HepG2 (cell line): ENCODE results near the gene GPR176. TPM values are rescaled to one million over a fixed set of nuclear protein-coding genes. Genes with fewer than 3 reads are reported as not detected.

ENCODE experiments used
- ATAC-seq: fragments of 200-7000 bp; cut with Tn5 transposase; 3 replicates; pipeline ENCODE4 v1.9.1; 2020; ENCODE audit warnings: mild to moderate bottlenecking, moderate library complexity
- BruUV-seq: library from RNA; stranded (reverse); fragments of 400-500 nt; replicated peaks from 2 replicates; lab custom pipeline; 2021; lab: Mats Ljungman, UMichigan
- CTCF ChIA-PET: fragments of 300-600 bp; formaldehyde crosslinking; extraction: SDS; loops from one replicate; lab custom pipeline; 2021; ENCODE audit warnings: low total read pairs, inconsistent platforms, low intra/inter-chr PET ratio; lab: Yijun Ruan, JAX
- POLR2A ChIA-PET: fragments of 350-600 bp; sonication (Branson Sonifier 250); formaldehyde crosslinking; loops from one replicate; lab custom pipeline; 2020; ENCODE audit warnings: antibody characterized with exemption, inconsistent platforms; lab: Yijun Ruan, JAX
- DNase-seq: peaks from one replicate; pipeline ENCODE4 v3.0.0-alpha.2; 2015; ENCODE audit warnings: low spot score
- FAIRE-seq: peaks from 3 replicates; lab custom pipeline; 2011; peaks lifted over from hg19 to GRCh38; lab: Jason Lieb, UNC
- H2AFZ ChIP-seq: one replicate; pipeline ENCODE4 v1.6.1; 2011; ENCODE audit warnings: low read length, inconsistent platforms
- H3K27ac ChIP-seq: fragments of 300-600 bp; 3 replicates; pipeline ENCODE4 v1.8.0; 2011; ENCODE audit warnings: mixed run types, mild to moderate bottlenecking, mixed read lengths, low read length, inconsistent platforms; ENCODE audit not compliant: insufficient read depth; ENCODE audit errors: extremely low read length
- H3K27me3 ChIP-seq, 2 experiments: fragments of 200-600 bp in 1 of 2; 2 replicates in 1 of 2; 3 replicates in 1 of 2; pipeline versions ENCODE4 v1.6.0 to v1.8.0; 2011; ENCODE audit warnings: low read length in 2 of 2, mild to moderate bottlenecking in 2 of 2, moderate library complexity in 2 of 2, inconsistent platforms in 1 of 2; ENCODE audit not compliant: insufficient read depth in 2 of 2, control insufficient read depth in 1 of 2
- H3K36me3 ChIP-seq, 2 experiments: fragments of 200-600 bp in 1 of 2; replicated peaks in 1 of 2; 2 replicates in 1 of 2; 3 replicates in 1 of 2; pipeline versions ENCODE4 v1.5.1 to v1.8.0; 2011; ENCODE audit warnings: low read length in 2 of 2, inconsistent platforms in 1 of 2; ENCODE audit not compliant: insufficient read depth in 2 of 2, control insufficient read depth in 1 of 2
- H3K4me1 ChIP-seq: 2 replicates; pipeline ENCODE4 v1.5.1; 2012; ENCODE audit warnings: low read length, inconsistent platforms; ENCODE audit not compliant: insufficient read depth
- H3K4me2 ChIP-seq: 2 replicates; pipeline ENCODE4 v1.6.0; 2011; ENCODE audit warnings: low read depth, low read length, inconsistent platforms
- H3K4me3 ChIP-seq, 3 experiments: fragments of 200-600 bp in 1 of 3; sonication (generic), shearing (Covaris generic) in 1 of 3; replicated peaks in 1 of 3; 2 replicates each; pipeline ENCODE4 v1.5.1; 2011 to 2016; ENCODE audit warnings: low read length in 3 of 3, inconsistent platforms in 2 of 3, low read depth in 2 of 3, mild to moderate bottlenecking in 2 of 3, control low read depth in 1 of 3, mixed read lengths in 1 of 3; ENCODE audit not compliant: insufficient read depth in 1 of 3
- H3K79me2 ChIP-seq: one replicate; pipeline ENCODE4 v1.6.1; 2011; ENCODE audit warnings: low read length, inconsistent platforms; ENCODE audit not compliant: insufficient read depth
- H3K9ac ChIP-seq: 2 replicates; pipeline ENCODE4 v1.6.0; 2011; ENCODE audit warnings: mild to moderate bottlenecking, low read depth, low read length, inconsistent platforms; ENCODE audit not compliant: insufficient read depth
- H3K9me3 ChIP-seq: 2 replicates; pipeline ENCODE4 v1.5.1; 2012; ENCODE audit warnings: mild to moderate bottlenecking, low read length
- H4K20me1 ChIP-seq: 2 replicates; pipeline ENCODE4 v1.6.0; 2011; ENCODE audit warnings: inconsistent platforms, mild to moderate bottlenecking, low read length, moderate library complexity; ENCODE audit not compliant: insufficient read depth
- ELF1 ChIP-seq: sonication (generic); formaldehyde crosslinking; IDR thresholded peaks from 2 replicates; pipeline ENCODE4 v1.4.0; 2020; ENCODE audit warnings: missing genetic modification reagents
- FOXJ3 ChIP-seq: sonication (generic); formaldehyde crosslinking; IDR thresholded peaks from 2 replicates; pipeline ENCODE4 v1.4.0; 2020; ENCODE audit warnings: missing genetic modification reagents, mild to moderate bottlenecking, borderline replicate concordance
- HCFC1 ChIP-seq: fragments of 150-350 bp; IDR thresholded peaks from 2 replicates; pipeline ENCODE4 v1.6.1; 2014; ENCODE audit warnings: low read depth, low read length
- KDM1A ChIP-seq: IDR thresholded peaks from 2 replicates; pipeline ENCODE4 v1.6.1; 2016; ENCODE audit warnings: missing compliant biosample characterization
- MAF1 ChIP-seq: sonication (generic); formaldehyde crosslinking; IDR thresholded peaks from 2 replicates; pipeline ENCODE4 v1.5.0; 2020; ENCODE audit warnings: missing genetic modification reagents, borderline replicate concordance
- NCOR1 ChIP-seq: fragments of 200-600 bp; sonication (generic); IDR thresholded peaks from 2 replicates; pipeline ENCODE4 v1.7.0; 2017; ENCODE audit warnings: antibody characterized with exemption, low read length, borderline replicate concordance
- NFKBIZ ChIP-seq: IDR thresholded peaks from 2 replicates; pipeline ENCODE4 v1.6.1; 2018; ENCODE audit warnings: missing genetic modification reagents, missing compliant biosample characterization
- PRPF4 ChIP-seq: fragments of 200-400 bp; formaldehyde crosslinking; IDR thresholded peaks from 2 replicates; pipeline ENCODE4 v1.6.1; 2016; ENCODE audit warnings: low read length, low read depth; ENCODE audit not compliant: poor library complexity, severe bottlenecking
- RFX1 ChIP-seq: fragments of 450-650 bp; IDR thresholded peaks from 2 replicates; pipeline ENCODE4 v1.6.1; 2017
- SP4 ChIP-seq: sonication (generic); formaldehyde crosslinking; IDR thresholded peaks from 2 replicates; pipeline ENCODE4 v1.8.1; 2023; ENCODE audit warnings: mild to moderate bottlenecking, missing genetic modification reagents
- ZMYM4 ChIP-seq: sonication (generic); formaldehyde crosslinking; IDR thresholded peaks from 2 replicates; pipeline ENCODE4 v1.8.1; 2023; ENCODE audit warnings: mild to moderate bottlenecking, missing genetic modification reagents
- ZNF12 ChIP-seq: sonication (generic); formaldehyde crosslinking; IDR thresholded peaks from 2 replicates; pipeline ENCODE4 v1.5.0; 2020; ENCODE audit warnings: missing genetic modification reagents
- ZNF552 ChIP-seq: sonication (generic); formaldehyde crosslinking; IDR thresholded peaks from 2 replicates; pipeline ENCODE4 v1.9.0; 2022; ENCODE audit warnings: missing genetic modification reagents, mild to moderate bottlenecking, borderline replicate concordance
- ZNF678 ChIP-seq: sonication (generic); formaldehyde crosslinking; IDR thresholded peaks from 2 replicates; pipeline ENCODE4 v1.4.0; 2020; ENCODE audit warnings: mild to moderate bottlenecking, missing genetic modification reagents
- ZNF773 ChIP-seq: sonication (generic); formaldehyde crosslinking; IDR thresholded peaks from 2 replicates; pipeline ENCODE4 v1.4.0; 2020; ENCODE audit warnings: missing genetic modification reagents, borderline replicate concordance
- ZNF839 ChIP-seq: sonication (generic); formaldehyde crosslinking; IDR thresholded peaks from 2 replicates; pipeline ENCODE4 v1.4.0; 2020; ENCODE audit warnings: missing genetic modification reagents, mild to moderate bottlenecking, borderline replicate concordance
- WGBS: methylation state at CpG from one replicate; pipeline ENCODE4 v1.1.6; 2017; ENCODE audit warnings: low lambda C conversion rate; 5-methylcytosine and 5-hydroxymethylcytosine counted together
- in situ Hi-C: cut with HindIII; loops from 2 replicates; pipeline ENCODE4 v1.10.0; 2017; ENCODE audit warnings: low pct_unique_long_range_greater_than_20kb; ENCODE audit not compliant: extremely low pct_ligation_motif_present
- intact Hi-C: fragments of 100-400 bp; cut with micrococcal nuclease; formaldehyde crosslinking; loops from one replicate; pipeline ENCODE4 v1.10.0; 2022; ENCODE audit not compliant: unreplicated experiment
- polyA plus RNA-seq, 8 experiments: library from polyadenylated mRNA; depleted of rRNA in 3 of 8; stranded (reverse) in 7 of 8; unstranded in 1 of 8; fragments of >200 nt; fragmentation: Illumina TruSeq in 4 of 8; extraction: Trizol in 4 of 8; gene quantifications; 2 replicates each; pipeline versions ENCODE4 v1.2.1 to v1.2.3, GENCODE V29; 2011 to 2016; ENCODE audit warnings: low read depth in 4 of 8, missing spikeins in 1 of 8, mixed read lengths in 1 of 8; ENCODE audit not compliant: insufficient read depth in 1 of 8
- total RNA-seq, 5 experiments: library from RNA; depleted of rRNA; stranded (reverse); fragments of >200 nt; fragmentation: Illumina TruSeq; extraction: Trizol; gene quantifications; 2 replicates each; pipeline ENCODE4 v1.2.3, GENCODE V29; 2016; ENCODE audit warnings: low read depth in 1 of 5
- TF ChIP-seq, protein P1 (sequence below): conservative IDR thresholded peaks from 2 replicates; pipeline ENCODE4 v1.6.1; 2018; ENCODE audit warnings: missing genetic modification reagents
- TF ChIP-seq, protein P2 (sequence below): sonication (generic); formaldehyde crosslinking; IDR thresholded peaks from 2 replicates; pipeline ENCODE4 v1.4.0; 2020; ENCODE audit warnings: missing genetic modification reagents, borderline replicate concordance

The GPR176 gene
- total and polyA plus RNA-seq, 2 of the 13 experiments (the other 11 are each of a cell fraction or from before 2014, with no cell fraction given) = 0.11 to 0.20 TPM

DNA sequence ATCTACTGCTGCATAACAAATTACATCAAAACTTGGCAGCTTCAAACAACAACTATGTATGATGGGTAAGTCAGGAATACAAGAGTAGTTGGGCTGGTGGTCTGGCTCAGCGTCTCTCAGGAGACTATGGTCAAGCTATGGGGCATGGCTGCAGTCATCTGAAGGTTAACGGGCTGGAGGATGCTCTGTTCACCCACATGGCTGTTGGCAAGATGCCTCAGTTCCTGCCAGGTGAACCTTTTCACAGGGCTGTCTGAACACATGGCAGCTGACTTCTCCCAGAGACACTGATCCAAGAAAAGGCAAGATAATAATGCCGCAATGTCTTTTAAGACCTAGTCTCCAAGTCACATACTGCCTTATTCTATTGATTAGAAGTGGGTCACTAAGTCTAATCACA, 63.7 kb downstream of the GPR176 start:
- H3K36me3 ChIP-seq = no peaks in the 10 kb centered on the region
- peaks cover 8% of the 10 kb centered on the region; the same call in 1 of the 2 replicates for H3K4me1 ChIP-seq
- TF ChIP-seq ZMYM4 (CRISPR knock-in tag) (no peak), ZNF773 (no peak), HCFC1 (no peak), ZNF839 (CRISPR knock-in tag) (no peak), PRPF4 (no peak), RFX1 (no peak), NFKBIZ (CRISPR knock-in tag) (no peak), ELF1 (CRISPR knock-in tag) (no peak), FOXJ3 (CRISPR knock-in tag) (no peak), MAF1 (no peak), SP4 (CRISPR knock-in tag) (no peak), ZNF678 (no peak), ZNF552 (no peak), NCOR1 (no peak), ZNF12 (CRISPR knock-in tag) (no peak), KDM1A (no peak)
- TF ChIP-seq, protein P1, sequence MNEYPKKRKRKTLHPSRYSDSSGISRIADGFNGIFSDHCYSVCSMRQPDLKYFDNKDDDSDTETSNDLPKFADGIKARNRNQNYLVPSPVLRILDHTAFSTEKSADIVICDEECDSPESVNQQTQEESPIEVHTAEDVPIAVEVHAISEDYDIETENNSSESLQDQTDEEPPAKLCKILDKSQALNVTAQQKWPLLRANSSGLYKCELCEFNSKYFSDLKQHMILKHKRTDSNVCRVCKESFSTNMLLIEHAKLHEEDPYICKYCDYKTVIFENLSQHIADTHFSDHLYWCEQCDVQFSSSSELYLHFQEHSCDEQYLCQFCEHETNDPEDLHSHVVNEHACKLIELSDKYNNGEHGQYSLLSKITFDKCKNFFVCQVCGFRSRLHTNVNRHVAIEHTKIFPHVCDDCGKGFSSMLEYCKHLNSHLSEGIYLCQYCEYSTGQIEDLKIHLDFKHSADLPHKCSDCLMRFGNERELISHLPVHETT = no peak
- TF ChIP-seq, protein P2, sequence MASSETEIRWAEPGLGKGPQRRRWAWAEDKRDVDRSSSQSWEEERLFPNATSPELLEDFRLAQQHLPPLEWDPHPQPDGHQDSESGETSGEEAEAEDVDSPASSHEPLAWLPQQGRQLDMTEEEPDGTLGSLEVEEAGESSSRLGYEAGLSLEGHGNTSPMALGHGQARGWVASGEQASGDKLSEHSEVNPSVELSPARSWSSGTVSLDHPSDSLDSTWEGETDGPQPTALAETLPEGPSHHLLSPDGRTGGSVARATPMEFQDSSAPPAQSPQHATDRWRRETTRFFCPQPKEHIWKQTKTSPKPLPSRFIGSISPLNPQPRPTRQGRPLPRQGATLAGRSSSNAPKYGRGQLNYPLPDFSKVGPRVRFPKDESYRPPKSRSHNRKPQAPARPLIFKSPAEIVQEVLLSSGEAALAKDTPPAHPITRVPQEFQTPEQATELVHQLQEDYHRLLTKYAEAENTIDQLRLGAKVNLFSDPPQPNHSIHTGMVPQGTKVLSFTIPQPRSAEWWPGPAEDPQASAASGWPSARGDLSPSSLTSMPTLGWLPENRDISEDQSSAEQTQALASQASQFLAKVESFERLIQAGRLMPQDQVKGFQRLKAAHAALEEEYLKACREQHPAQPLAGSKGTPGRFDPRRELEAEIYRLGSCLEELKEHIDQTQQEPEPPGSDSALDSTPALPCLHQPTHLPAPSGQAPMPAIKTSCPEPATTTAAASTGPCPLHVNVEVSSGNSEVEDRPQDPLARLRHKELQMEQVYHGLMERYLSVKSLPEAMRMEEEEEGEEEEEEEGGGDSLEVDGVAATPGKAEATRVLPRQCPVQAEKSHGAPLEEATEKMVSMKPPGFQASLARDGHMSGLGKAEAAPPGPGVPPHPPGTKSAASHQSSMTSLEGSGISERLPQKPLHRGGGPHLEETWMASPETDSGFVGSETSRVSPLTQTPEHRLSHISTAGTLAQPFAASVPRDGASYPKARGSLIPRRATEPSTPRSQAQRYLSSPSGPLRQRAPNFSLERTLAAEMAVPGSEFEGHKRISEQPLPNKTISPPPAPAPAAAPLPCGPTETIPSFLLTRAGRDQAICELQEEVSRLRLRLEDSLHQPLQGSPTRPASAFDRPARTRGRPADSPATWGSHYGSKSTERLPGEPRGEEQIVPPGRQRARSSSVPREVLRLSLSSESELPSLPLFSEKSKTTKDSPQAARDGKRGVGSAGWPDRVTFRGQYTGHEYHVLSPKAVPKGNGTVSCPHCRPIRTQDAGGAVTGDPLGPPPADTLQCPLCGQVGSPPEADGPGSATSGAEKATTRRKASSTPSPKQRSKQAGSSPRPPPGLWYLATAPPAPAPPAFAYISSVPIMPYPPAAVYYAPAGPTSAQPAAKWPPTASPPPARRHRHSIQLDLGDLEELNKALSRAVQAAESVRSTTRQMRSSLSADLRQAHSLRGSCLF = no peak
- H2AFZ ChIP-seq = no peak overlapping the region
- in situ Hi-C loops (no loop called here), intact Hi-C loops (no loop called here)
- no peak for FAIRE-seq
- ATAC-seq = no peak
- no peaks in the 10 kb centered on the region for H3K9me3 ChIP-seq
- H3K79me2 ChIP-seq = no peaks in the 10 kb centered on the region
- ChIA-PET POLR2A (no interaction called here), CTCF (no interaction called here)
- H3K27ac ChIP-seq = no peak overlapping the region
- no peaks in the 10 kb centered on the region for H3K27me3 ChIP-seq
- H3K4me2 ChIP-seq = no peak overlapping the region
- no peak overlapping the region for H3K4me3 ChIP-seq
- no peak for DNase-seq
- no peaks in the 10 kb centered on the region for H4K20me1 ChIP-seq
- BruUV-seq = no TSS peak
- no peak overlapping the region for H3K9ac ChIP-seq
- 33% methylated on average over 3 of the region's 3 CpGs for WGBS
